IMR-90 (cell line): Measurements from ENCODE around the gene ZNF484. TPM values are rescaled to one million over a fixed set of nuclear protein-coding genes. Genes with fewer than 3 reads are reported as not detected.

Source experiments
- ATAC-seq: fragments of 200-7000 bp; cut with Tn5 transposase; 2 replicates; pipeline ENCODE4 v1.9.1; 2020; ENCODE audit warnings: low read depth, mild to moderate bottlenecking, moderate library complexity
- BruUV-seq: library from RNA; stranded (reverse); fragments of 400-500 nt; replicated peaks from 2 replicates; lab custom pipeline; 2021; lab: Mats Ljungman, UMichigan
- CTCF ChIA-PET: fragments of 300-600 bp; formaldehyde crosslinking; extraction: SDS; loops from one replicate; lab custom pipeline; 2021; ENCODE audit warnings: antibody characterized with exemption; lab: Yijun Ruan, JAX
- POLR2A ChIA-PET: fragments of 300-600 bp; sonication (Branson Sonifier 250); formaldehyde crosslinking; loops from one replicate; lab custom pipeline; 2022; ENCODE audit warnings: antibody characterized with exemption; ENCODE audit not compliant: unreplicated experiment; lab: Charles Lee
- DNase-seq: peaks from one replicate; pipeline ENCODE4 v3.0.0; 2013
- H2AFZ ChIP-seq: replicated peaks from 2 replicates; pipeline ENCODE3; 2013; ENCODE audit warnings: low read length, mild to moderate bottlenecking; ENCODE audit not compliant: poor library complexity
- H2AK5ac ChIP-seq: 2 replicates; pipeline ENCODE4 v1.6.1; 2013; ENCODE audit warnings: low read depth, low read length, inconsistent platforms
- H2AK9ac ChIP-seq: replicated peaks from 2 replicates; pipeline ENCODE3; 2013; ENCODE audit warnings: mild to moderate bottlenecking, low read depth, low read length, moderate library complexity; ENCODE audit not compliant: poor library complexity
- H2BK120ac ChIP-seq: 2 replicates; pipeline ENCODE4 v1.6.1; 2013; ENCODE audit warnings: low read depth, low read length, inconsistent platforms
- H2BK15ac ChIP-seq: 3 replicates; pipeline ENCODE4 v1.6.1; 2013; ENCODE audit warnings: low read depth, low read length, inconsistent platforms
- H2BK20ac ChIP-seq: 2 replicates; pipeline ENCODE4 v1.6.1; 2013; ENCODE audit warnings: low read depth, mild to moderate bottlenecking, inconsistent platforms, low read length, moderate library complexity
- H2BK5ac ChIP-seq: 2 replicates; pipeline ENCODE4 v1.6.1; 2013; ENCODE audit warnings: mild to moderate bottlenecking, low read depth, low read length, inconsistent platforms; ENCODE audit not compliant: poor library complexity, severe bottlenecking
- H3K14ac ChIP-seq: replicated peaks from 2 replicates; pipeline ENCODE4 v1.6.1; 2013; ENCODE audit warnings: low read depth, low read length, inconsistent platforms
- H3K18ac ChIP-seq: 2 replicates; pipeline ENCODE4 v1.6.1; 2013; ENCODE audit warnings: low read depth, low read length, control low read depth
- H3K23ac ChIP-seq: 2 replicates; pipeline ENCODE4 v1.6.1; 2013; ENCODE audit warnings: low read depth, low read length, inconsistent platforms
- H3K27ac ChIP-seq: 2 replicates; pipeline ENCODE4 v1.5.1; 2013; ENCODE audit warnings: mild to moderate bottlenecking, control low read depth, low read length; ENCODE audit not compliant: insufficient read depth
- H3K27me3 ChIP-seq: 2 replicates; pipeline ENCODE4 v1.6.1; 2013; ENCODE audit warnings: low read length; ENCODE audit not compliant: control insufficient read depth, insufficient read depth
- H3K36me3 ChIP-seq: 2 replicates; pipeline ENCODE4 v1.6.1; 2013; ENCODE audit warnings: low read length, mixed read lengths; ENCODE audit not compliant: control insufficient read depth, insufficient read depth
- H3K4ac ChIP-seq: 2 replicates; pipeline ENCODE4 v1.6.1; 2013; ENCODE audit warnings: low read depth, low read length, inconsistent platforms
- H3K4me1 ChIP-seq: 2 replicates; pipeline ENCODE4 v1.6.1; 2013; ENCODE audit warnings: low read length, mixed read lengths; ENCODE audit not compliant: control insufficient read depth, insufficient read depth
- H3K4me2 ChIP-seq: 2 replicates; pipeline ENCODE4 v1.6.1; 2013; ENCODE audit warnings: low read depth, mild to moderate bottlenecking, control low read depth, low read length, moderate library complexity
- H3K4me3 ChIP-seq: 2 replicates; pipeline ENCODE4 v1.5.1; 2013; ENCODE audit warnings: low read depth, mild to moderate bottlenecking, control low read depth, low read length, moderate library complexity; ENCODE audit not compliant: insufficient read depth
- H3K56ac ChIP-seq: 2 replicates; pipeline ENCODE4 v1.6.1; 2013; ENCODE audit warnings: low read length, inconsistent platforms; ENCODE audit not compliant: insufficient read depth; ENCODE audit errors: extremely low read depth
- H3K79me1 ChIP-seq, 2 experiments: 2 replicates each; pipeline ENCODE4 v1.6.1; 2013; ENCODE audit warnings: low read length in 2 of 2, inconsistent platforms in 1 of 2, low read depth in 1 of 2
- H3K9ac ChIP-seq: 2 replicates; pipeline ENCODE4 v1.6.1; 2013; ENCODE audit warnings: low read depth, low read length, control low read depth
- H3K9me1 ChIP-seq: 2 replicates; pipeline ENCODE4 v1.6.1; 2013; ENCODE audit warnings: low read length, inconsistent platforms; ENCODE audit not compliant: insufficient read depth
- H3K9me3 ChIP-seq: 2 replicates; pipeline ENCODE4 v1.6.1; 2013; ENCODE audit warnings: low read length; ENCODE audit not compliant: control insufficient read depth, insufficient read depth
- H4K20me1 ChIP-seq: 2 replicates; pipeline ENCODE4 v1.6.1; 2013; ENCODE audit warnings: low read length, inconsistent platforms; ENCODE audit not compliant: insufficient read depth
- H4K5ac ChIP-seq: 2 replicates; pipeline ENCODE4 v1.6.1; 2013; ENCODE audit warnings: mild to moderate bottlenecking, low read depth, low read length, control low read depth
- H4K8ac ChIP-seq, 2 experiments: 2 replicates each; pipeline ENCODE4 v1.6.1; 2013; ENCODE audit warnings: low read depth in 2 of 2, low read length in 2 of 2, control low read depth in 1 of 2, inconsistent platforms in 1 of 2
- H4K91ac ChIP-seq: 2 replicates; pipeline ENCODE4 v1.6.1; 2013; ENCODE audit warnings: low read depth, low read length, inconsistent platforms; ENCODE audit not compliant: insufficient read depth
- BHLHE40 ChIP-seq: fragments of 150-350 bp; IDR thresholded peaks from 2 replicates; pipeline ENCODE4 v1.6.1; 2016; ENCODE audit warnings: mild to moderate bottlenecking, low read depth, low read length
- CEBPB ChIP-seq: IDR thresholded peaks from 2 replicates; pipeline ENCODE4 v1.6.1; 2012; ENCODE audit warnings: low read depth, low read length, improper control_type of control experiment
- CHD1 ChIP-seq: IDR thresholded peaks from 2 replicates; pipeline ENCODE4 v1.6.1; 2012; ENCODE audit warnings: low read depth, low read length, improper control_type of control experiment
- CTCF ChIP-seq: conservative IDR thresholded peaks from 2 replicates; pipeline ENCODE4 v1.5.1; 2012; ENCODE audit warnings: mild to moderate bottlenecking, low read depth, low read length, improper control_type of control experiment
- ELK1 ChIP-seq: fragments of 150-350 bp; IDR thresholded peaks from 2 replicates; pipeline ENCODE4 v1.6.1; 2016; ENCODE audit warnings: low read depth, mild to moderate bottlenecking, low read length, moderate library complexity, borderline replicate concordance
- FOS ChIP-seq: fragments of 150-350 bp; IDR thresholded peaks from 2 replicates; pipeline ENCODE4 v1.6.1; 2016; ENCODE audit warnings: low read depth, low read length
- MAFK ChIP-seq: IDR thresholded peaks from 2 replicates; pipeline ENCODE4 v1.6.1; 2012; ENCODE audit warnings: low read depth, low read length, improper control_type of control experiment
- MAZ ChIP-seq: IDR thresholded peaks from 2 replicates; pipeline ENCODE4 v1.6.1; 2012; ENCODE audit warnings: low read depth, mild to moderate bottlenecking, low read length, improper control_type of control experiment, moderate library complexity, borderline replicate concordance
- MXI1 ChIP-seq: IDR thresholded peaks from 2 replicates; pipeline ENCODE4 v1.6.1; 2012; ENCODE audit warnings: low read depth, mild to moderate bottlenecking, low read length, moderate library complexity, borderline replicate concordance
- NFE2L2 ChIP-seq: fragments of 150-350 bp; IDR thresholded peaks from 2 replicates; pipeline ENCODE4 v1.6.1; 2016; ENCODE audit warnings: low read depth, mild to moderate bottlenecking, low read length
- POLR2A ChIP-seq: IDR thresholded peaks from 2 replicates; pipeline ENCODE4 v1.6.1; 2012; ENCODE audit warnings: mild to moderate bottlenecking, low read depth, low read length
- RAD21 ChIP-seq: IDR thresholded peaks from 2 replicates; pipeline ENCODE4 v1.6.1; 2012; ENCODE audit warnings: low read length, improper control_type of control experiment
- RCOR1 ChIP-seq: IDR thresholded peaks from 2 replicates; pipeline ENCODE4 v1.6.1; 2012; ENCODE audit warnings: mild to moderate bottlenecking, low read length, improper control_type of control experiment; ENCODE audit not compliant: insufficient replicate concordance
- RFX5 ChIP-seq: IDR thresholded peaks from 2 replicates; pipeline ENCODE4 v1.8.0; 2012; ENCODE audit warnings: low read depth, mild to moderate bottlenecking, low read length, moderate library complexity
- SMC3 ChIP-seq: fragments of 150-350 bp; IDR thresholded peaks from 2 replicates; pipeline ENCODE4 v1.6.1; 2016; ENCODE audit warnings: low read depth, mild to moderate bottlenecking, antibody characterized with exemption, low read length, moderate library complexity
- WGBS, 2 experiments: methylation state at CpG; one replicate each; pipeline versions ENCODE4 v1.1.5 to v1.1.7; 2013; ENCODE audit warnings: missing lambda C conversion rate in 2 of 2; ENCODE audit not compliant: insufficient read length in 1 of 2; ENCODE audit errors: extremely low coverage in 2 of 2; 5-methylcytosine and 5-hydroxymethylcytosine counted together
- dilution Hi-C: fragments of 300-500 bp; cut with HindIII; formaldehyde crosslinking; loops from one replicate; pipeline ENCODE4 v1.14.3; 2018; ENCODE audit warnings: low sequenced_read_pairs; ENCODE audit not compliant: unreplicated experiment
- in situ Hi-C: fragments of 300-500 bp; cut with MboI; formaldehyde crosslinking; loops from 3 replicates; pipeline ENCODE4 v1.14.3; 2019; ENCODE audit warnings: low sequenced_read_pairs, inconsistent platforms, mixed read lengths
- intact Hi-C: fragments of 100-400 bp; cut with micrococcal nuclease; formaldehyde crosslinking; loops from 2 replicates; pipeline ENCODE4 v1.10.0; 2022
- polyA plus RNA-seq, 3 experiments: library from polyadenylated mRNA; depleted of rRNA; stranded (reverse); fragments of >200 nt; gene quantifications; 2 replicates each; pipeline ENCODE4 v1.2.3, GENCODE V29; 2012; ENCODE audit warnings: low replicate concordance in 1 of 3
- total RNA-seq: library from RNA; depleted of rRNA; stranded (reverse); fragments of >200 nt; gene quantifications from 2 replicates; pipeline ENCODE4 v1.2.3, GENCODE V29; 2012
- TF ChIP-seq, protein P1 (sequence below): fragments of 150-350 bp; IDR thresholded peaks from 2 replicates; pipeline ENCODE4 v1.6.1; 2017; ENCODE audit warnings: mild to moderate bottlenecking, antibody characterized with exemption, low read length, low read depth

The ZNF484 gene
- total and polyA plus RNA-seq, 2 of the 4 experiments (the other 2 are of a cell fraction), result 1.4 to 11.8 TPM

GRCh38 chr9:92894711-92895362 is 17.0 kb upstream of the ZNF484 start:
- Histone ChIP-seq H3K56ac (no peak overlapping the region), H3K9me3 (no peaks in the 10 kb centered on the region), H3K23ac (no peak overlapping the region), H2BK15ac (no peak overlapping the region), H3K27me3 (peaks cover 4% of the 10 kb centered on the region), H4K8ac (no peak overlapping the region), H3K4me3 (no peak overlapping the region), H4K5ac (no peak overlapping the region), H2AK5ac (no peak overlapping the region), H3K27ac (no peak overlapping the region), H3K18ac (no peak overlapping the region), H3K14ac (no peak overlapping the region), H2AFZ (no peak overlapping the region), H3K9me1 (no peaks in the 10 kb centered on the region), H2BK5ac (no peak overlapping the region), H3K4ac (no peak overlapping the region), H3K4me1 (no peaks in the 10 kb centered on the region), H2AK9ac (no peak overlapping the region), H4K91ac (no peak overlapping the region), H3K36me3 (no peaks in the 10 kb centered on the region), H2BK20ac (no peak overlapping the region), H3K4me2 (no peak overlapping the region), H4K20me1 (no peaks in the 10 kb centered on the region; the same call in 1 of the 2 replicates), H3K9ac (no peak overlapping the region), H3K79me1 (no peaks in the 10 kb centered on the region), H2BK120ac (no peak overlapping the region)
- TF ChIP-seq MAZ (no peak), CEBPB (no peak), CTCF (no peak), POLR2A (no peak), NFE2L2 (no peak), CHD1 (no peak), RFX5 (no peak), RCOR1 (no peak), ELK1 (no peak), SMC3 (no peak), BHLHE40 (no peak), MXI1 (no peak), FOS (no peak), RAD21 (no peak), MAFK (no peak)
- TF ChIP-seq, protein P1, sequence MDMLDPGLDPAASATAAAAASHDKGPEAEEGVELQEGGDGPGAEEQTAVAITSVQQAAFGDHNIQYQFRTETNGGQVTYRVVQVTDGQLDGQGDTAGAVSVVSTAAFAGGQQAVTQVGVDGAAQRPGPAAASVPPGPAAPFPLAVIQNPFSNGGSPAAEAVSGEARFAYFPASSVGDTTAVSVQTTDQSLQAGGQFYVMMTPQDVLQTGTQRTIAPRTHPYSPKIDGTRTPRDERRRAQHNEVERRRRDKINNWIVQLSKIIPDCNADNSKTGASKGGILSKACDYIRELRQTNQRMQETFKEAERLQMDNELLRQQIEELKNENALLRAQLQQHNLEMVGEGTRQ, result no peak
- POLR2A ChIA-PET, result no interaction called here
- intact Hi-C loops, result no loop called here
- WGBS, 2 experiments, result no CpG with 5 or more reads among the region's 6 CpGs
- dilution Hi-C loops, result no loop called here
- ATAC-seq, result no peak
- in situ Hi-C loops, result no loop called here
- no TSS peak for BruUV-seq
- CTCF ChIA-PET, result no interaction called here
- DNase-seq, result no peak
